HepG2 (cell line): Measurements from ENCODE around the gene ACO1. TPM values are rescaled to one million over a fixed set of nuclear protein-coding genes. Genes with fewer than 3 reads are reported as not detected.

ENCODE experiments used
- MXD1 ChIP-seq: sonication (generic); formaldehyde crosslinking; IDR thresholded peaks from 2 replicates; pipeline ENCODE4 v1.4.0; 2020; ENCODE audit warnings: mild to moderate bottlenecking, missing genetic modification reagents
- NFE2 ChIP-seq: sonication (generic); formaldehyde crosslinking; IDR thresholded peaks from 2 replicates; pipeline ENCODE4 v1.4.0; 2020; ENCODE audit warnings: missing genetic modification reagents
- NKX3-1 ChIP-seq: sonication (generic); formaldehyde crosslinking; IDR thresholded peaks from 2 replicates; pipeline ENCODE4 v1.5.0; 2020; ENCODE audit warnings: missing genetic modification reagents
- PAXIP1 ChIP-seq: sonication (generic); formaldehyde crosslinking; conservative IDR thresholded peaks from 2 replicates; pipeline ENCODE4 v1.4.0; 2020; ENCODE audit warnings: mild to moderate bottlenecking, missing genetic modification reagents, moderate library complexity
- ZBTB39 ChIP-seq: sonication (generic); formaldehyde crosslinking; IDR thresholded peaks from 2 replicates; pipeline ENCODE4 v1.5.0; 2020; ENCODE audit warnings: missing genetic modification reagents
- ZNF691 ChIP-seq: sonication (generic); formaldehyde crosslinking; IDR thresholded peaks from 2 replicates; pipeline ENCODE4 v1.4.0; 2020; ENCODE audit warnings: missing genetic modification reagents, low read depth, mild to moderate bottlenecking, borderline replicate concordance
- polyA plus RNA-seq, 8 experiments: library from polyadenylated mRNA; depleted of rRNA in 3 of 8; stranded (reverse) in 7 of 8; unstranded in 1 of 8; fragments of >200 nt; fragmentation: Illumina TruSeq in 4 of 8; extraction: Trizol in 4 of 8; gene quantifications; 2 replicates each; pipeline versions ENCODE4 v1.2.1 to v1.2.3, GENCODE V29; 2011 to 2016; ENCODE audit warnings: low read depth in 4 of 8, missing spikeins in 1 of 8, mixed read lengths in 1 of 8; ENCODE audit not compliant: insufficient read depth in 1 of 8
- total RNA-seq, 5 experiments: library from RNA; depleted of rRNA; stranded (reverse); fragments of >200 nt; fragmentation: Illumina TruSeq; extraction: Trizol; gene quantifications; 2 replicates each; pipeline ENCODE4 v1.2.3, GENCODE V29; 2016; ENCODE audit warnings: low read depth in 1 of 5

ACO1 gene
- total and polyA plus RNA-seq, 2 of the 13 experiments (the other 11 are each of a cell fraction or from before 2014, with no cell fraction given) = 20.1 to 48.2 TPM

- TF ChIP-seq PAXIP1 (CRISPR knock-in tag) (no peak), NFE2 (no peak), NKX3-1 (CRISPR knock-in tag) (no peak), ZNF691 (CRISPR knock-in tag) (no peak), ZBTB39 (CRISPR knock-in tag) (no peak), MXD1 (no peak)
- TF ChIP-seq, all 625 proteins: peak for 0
Observed at GRCh38 chr9:32414856-32415255, 30.4 kb downstream of the ACO1 start (continued).
